Fibroblast of mammary gland (primary cell): ENCODE results near the gene ADGRB3.

Source experiments
- DNase-seq: peaks from one replicate; pipeline ENCODE4 v3.0.0-alpha.2; 2010; ENCODE audit warnings: low read depth
- H3K4me3 ChIP-seq: 2 replicates; pipeline ENCODE4 v1.5.1; 2011; ENCODE audit warnings: low read depth, mild to moderate bottlenecking, low read length, moderate library complexity; ENCODE audit not compliant: control insufficient read depth
- TF ChIP-seq, protein P1 (sequence below): conservative IDR thresholded peaks from 2 replicates; pipeline ENCODE4 v1.5.1; 2011; ENCODE audit warnings: low read depth, low read length, inconsistent platforms; ENCODE audit not compliant: control insufficient read depth, insufficient read depth

The ADGRB3 gene

DNA sequence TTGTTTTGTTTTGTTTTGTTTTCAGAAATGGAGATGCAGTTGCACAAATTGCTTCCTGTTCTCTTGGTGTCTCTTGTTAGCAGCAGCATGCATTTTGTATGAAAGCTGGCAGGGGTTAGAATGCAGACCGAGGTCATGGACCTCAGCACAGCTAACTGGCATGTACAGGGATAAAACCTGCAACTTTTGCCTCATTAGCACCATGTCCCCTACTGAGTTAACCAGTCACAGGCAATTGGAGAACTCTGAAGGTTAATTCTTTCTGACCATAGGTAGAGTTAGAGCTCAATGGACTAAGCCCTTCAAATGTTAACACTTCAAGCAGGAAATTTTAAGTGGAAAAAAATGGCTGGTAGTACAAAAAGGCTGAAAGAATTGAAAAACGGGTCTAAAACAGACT is 377.1 kb downstream of the ADGRB3 start:
- DNase-seq: no peak
- TF ChIP-seq, protein P1, sequence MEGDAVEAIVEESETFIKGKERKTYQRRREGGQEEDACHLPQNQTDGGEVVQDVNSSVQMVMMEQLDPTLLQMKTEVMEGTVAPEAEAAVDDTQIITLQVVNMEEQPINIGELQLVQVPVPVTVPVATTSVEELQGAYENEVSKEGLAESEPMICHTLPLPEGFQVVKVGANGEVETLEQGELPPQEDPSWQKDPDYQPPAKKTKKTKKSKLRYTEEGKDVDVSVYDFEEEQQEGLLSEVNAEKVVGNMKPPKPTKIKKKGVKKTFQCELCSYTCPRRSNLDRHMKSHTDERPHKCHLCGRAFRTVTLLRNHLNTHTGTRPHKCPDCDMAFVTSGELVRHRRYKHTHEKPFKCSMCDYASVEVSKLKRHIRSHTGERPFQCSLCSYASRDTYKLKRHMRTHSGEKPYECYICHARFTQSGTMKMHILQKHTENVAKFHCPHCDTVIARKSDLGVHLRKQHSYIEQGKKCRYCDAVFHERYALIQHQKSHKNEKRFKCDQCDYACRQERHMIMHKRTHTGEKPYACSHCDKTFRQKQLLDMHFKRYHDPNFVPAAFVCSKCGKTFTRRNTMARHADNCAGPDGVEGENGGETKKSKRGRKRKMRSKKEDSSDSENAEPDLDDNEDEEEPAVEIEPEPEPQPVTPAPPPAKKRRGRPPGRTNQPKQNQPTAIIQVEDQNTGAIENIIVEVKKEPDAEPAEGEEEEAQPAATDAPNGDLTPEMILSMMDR: no peak

DNA sequence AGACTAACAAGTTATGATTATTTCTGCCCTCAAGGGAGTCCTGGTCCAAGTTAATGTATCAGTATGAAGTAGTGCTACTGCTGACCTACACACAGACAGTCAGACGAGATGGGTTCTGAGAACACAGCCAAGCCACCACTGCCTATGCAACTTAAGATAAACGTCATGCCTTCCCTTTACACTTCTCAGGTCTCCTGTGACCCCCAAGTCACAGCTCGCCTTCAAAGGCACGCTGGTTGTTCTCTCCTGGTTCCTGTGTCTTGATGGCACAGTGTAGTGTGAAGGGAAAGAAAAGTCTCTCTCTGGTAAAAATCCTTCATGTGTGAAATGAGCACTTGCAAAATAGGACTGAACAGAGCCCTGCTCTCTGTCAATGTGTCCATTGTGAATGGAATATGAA is 377.8 kb downstream of the ADGRB3 start:
- TF ChIP-seq, protein P1: no peak
- DNase-seq: no peak

More for the DNA sequence above, 377.1 kb downstream of the ADGRB3 start:
- no peak overlapping the region for H3K4me3 ChIP-seq

DNA sequence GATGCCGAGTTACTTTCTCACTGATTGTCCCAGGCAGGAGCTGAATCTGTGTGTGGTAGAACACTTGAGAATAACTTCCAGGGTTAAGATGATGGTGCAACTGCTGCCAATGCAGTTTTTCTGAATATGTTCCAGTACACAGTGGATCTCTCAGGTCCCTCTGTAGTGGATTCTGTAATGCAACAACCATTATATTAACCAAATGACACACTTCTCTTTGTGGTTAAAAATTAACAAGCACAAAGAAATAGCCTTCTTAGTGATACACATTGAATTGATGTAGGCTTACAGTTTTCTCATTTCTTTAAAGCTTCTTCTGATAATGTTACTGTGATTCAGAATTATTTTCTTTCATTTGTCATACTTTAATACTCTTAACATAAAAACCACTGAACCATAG is 383.8 kb downstream of the ADGRB3 start:
- TF ChIP-seq, protein P1: no peak
- H3K4me3 ChIP-seq: no peak overlapping the region
- DNase-seq: no peak

More for the DNA sequence above, 377.8 kb downstream of the ADGRB3 start:
- H3K4me3 ChIP-seq: no peak overlapping the region

DNA sequence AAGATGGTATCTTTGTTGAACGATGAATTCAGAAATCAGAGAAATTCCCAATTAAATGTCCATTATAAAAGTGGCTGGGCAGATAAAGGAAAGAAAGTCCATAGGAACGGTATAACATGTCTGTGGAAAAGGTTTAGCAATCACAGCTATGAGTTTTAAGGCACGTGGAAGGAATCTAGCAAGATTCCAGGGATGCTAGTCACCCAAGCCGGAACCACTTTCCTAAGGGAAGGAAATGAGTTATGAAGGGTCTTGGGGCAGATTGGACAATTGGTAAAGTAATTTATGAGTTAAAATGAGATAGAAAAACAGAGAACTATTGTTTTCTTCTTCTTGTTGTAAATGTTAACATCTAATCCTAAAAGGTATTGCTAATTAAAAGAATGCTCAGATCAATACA is 384.8 kb downstream of the ADGRB3 start:
- peak; percentile 8 for DNase-seq
- TF ChIP-seq, protein P1: no peak
- H3K4me3 ChIP-seq: no peak overlapping the region

DNA sequence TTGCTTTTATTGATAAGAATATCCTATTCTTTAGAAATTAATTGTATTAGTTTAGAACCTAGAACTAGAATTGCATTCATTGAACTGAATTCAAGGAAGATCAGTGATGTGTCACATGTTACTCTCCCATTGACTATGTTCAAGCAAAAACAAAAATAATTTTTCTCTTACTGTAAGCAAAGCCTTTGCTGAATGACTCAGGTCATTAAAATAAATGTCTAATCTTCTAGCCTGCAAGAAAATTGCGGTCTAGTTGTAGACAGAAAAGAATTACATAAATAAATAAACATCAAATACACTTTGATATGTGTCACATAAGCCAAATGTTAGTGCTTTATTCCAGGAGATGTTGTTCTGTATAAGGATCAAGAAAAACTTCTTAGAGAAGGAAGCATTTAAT is 387.9 kb downstream of the ADGRB3 start:
- DNase-seq: peak; percentile 63
- H3K4me3 ChIP-seq: no peak overlapping the region
- TF ChIP-seq, protein P1: no peak

DNA sequence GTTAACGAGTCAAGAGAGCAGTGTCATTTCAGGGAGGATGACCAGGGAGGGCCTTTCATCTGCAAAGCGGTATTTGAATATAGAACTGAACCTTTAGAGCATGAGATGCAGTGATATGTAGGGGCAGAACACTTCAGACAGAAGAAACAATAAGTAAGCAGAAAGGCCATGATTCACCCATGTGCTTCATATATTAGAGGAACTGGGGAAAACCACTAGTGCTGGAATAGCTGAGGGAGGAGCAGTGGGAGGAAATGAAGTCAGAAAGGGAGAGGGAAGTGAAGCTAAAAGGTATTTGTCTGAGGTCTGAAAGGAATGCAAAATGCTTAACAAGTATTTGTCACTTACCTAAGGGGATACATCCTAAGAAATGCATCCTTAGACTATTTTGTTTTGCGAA is 391.2 kb downstream of the ADGRB3 start:
- H3K4me3 ChIP-seq: no peak overlapping the region
- DNase-seq: peak; percentile 14
- TF ChIP-seq, protein P1: no peak

DNA sequence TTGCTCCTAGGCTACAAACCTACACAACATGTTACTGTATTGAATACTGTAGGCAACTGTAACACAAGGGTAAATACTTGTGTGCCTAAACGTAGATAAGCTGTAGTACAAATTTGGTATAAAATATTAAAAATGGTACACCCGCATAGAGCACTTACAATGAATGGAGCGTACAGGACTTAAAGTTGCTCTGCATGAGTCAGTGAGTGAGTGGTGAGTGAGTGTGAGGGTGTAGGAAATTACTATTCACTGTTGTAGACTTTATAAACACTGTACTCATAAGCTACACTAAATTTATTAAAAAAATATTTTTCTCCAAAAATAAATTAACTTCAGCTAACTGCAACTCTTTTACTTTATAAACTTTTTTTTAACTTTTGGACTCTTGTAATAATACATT is 391.6 kb downstream of the ADGRB3 start:
- H3K4me3 ChIP-seq: no peak overlapping the region
- peak; percentile 15 for DNase-seq
- TF ChIP-seq, protein P1: no peak
